NCI-H1092 treated with DMSO at 0.1 percent for 48 hours (cell line): ENCODE data around the gene PDE6B.

Experiments used
- DNase-seq: peaks from one replicate; lab custom pipeline; 2025; lab: John Stamatoyannopoulos, UW

PDE6B gene

GRCh38 chr4:600850-601515 lies 24.4 kb upstream of the PDE6B start:
- no peak for DNase-seq

DNA sequence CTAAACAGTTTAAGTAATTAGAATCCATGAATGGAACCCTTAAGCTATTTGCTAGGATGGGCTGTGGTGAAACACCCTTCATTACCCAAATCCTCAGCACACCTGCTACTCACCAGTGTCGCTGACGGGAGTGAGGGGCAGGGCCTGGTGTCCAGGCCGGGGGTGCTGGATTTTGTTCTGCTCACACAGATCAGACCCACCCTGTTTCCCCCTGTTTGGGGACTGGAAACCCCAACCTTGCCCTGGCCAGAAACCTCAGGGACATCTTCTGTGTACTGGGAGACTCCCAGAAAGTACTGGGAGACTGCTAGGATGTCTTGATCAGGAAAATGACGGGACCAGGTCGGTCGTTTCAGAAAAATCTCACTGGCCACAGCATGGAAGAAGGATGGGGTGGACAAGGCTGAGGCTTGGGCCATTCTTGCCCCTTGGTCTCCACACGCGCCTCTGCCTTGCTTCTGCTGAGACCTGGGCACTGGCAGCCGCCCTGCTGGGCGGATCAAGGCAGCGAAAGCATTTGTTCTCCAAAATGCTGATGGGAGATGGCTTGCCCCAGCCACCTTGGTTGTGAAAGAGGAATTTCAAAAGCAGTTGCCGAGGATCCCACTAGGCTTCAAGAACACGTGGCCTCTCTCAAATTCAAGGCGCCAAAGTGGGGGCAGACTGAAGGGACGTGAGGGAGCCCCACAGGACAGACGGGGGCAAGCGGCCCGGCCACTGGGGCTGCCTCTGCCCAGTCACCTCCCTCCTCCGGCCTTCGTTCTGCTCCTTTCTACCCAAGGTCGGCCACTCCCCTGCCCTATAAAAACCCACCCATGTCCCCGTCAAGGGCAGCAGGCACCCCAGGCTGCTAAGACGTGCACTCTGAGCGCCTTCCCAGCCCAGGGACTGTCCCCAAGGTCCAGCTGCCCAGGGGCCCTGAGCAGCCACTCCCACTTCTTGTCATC lies 23.5 kb upstream of the PDE6B start:
- no peak for DNase-seq

- peak; percentile 61 for DNase-seq
Measured at GRCh38 chr4:602559-602942, 22.8 kb upstream of the PDE6B start.

GRCh38 chr4:604131-604530 lies 21.2 kb upstream of the PDE6B start:
- DNase-seq, result no peak

GRCh38 chr4:605702-606425 lies 19.5 kb upstream of the PDE6B start:
- DNase-seq, result no peak

DNA sequence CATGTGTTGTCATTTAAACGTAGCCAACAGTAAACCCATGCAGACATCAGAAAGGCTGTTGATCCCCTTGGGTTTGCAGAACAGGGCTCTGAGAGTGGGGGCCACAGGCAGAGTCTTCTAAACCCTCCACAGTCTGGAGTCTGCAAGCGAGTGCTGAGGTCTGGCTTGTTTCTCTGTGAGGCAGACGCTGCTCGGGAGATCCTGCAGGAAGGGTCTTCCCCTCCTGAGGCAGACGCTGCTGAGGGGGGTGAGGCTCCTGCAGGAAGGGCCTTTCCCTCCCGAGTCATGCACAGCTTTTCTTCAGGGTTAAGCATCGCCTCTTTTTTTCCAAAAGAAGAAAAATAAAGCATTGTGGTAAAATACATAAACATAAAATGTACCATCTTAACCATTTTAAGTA lies 17.1 kb upstream of the PDE6B start:
- no peak for DNase-seq

GRCh38 chr4:609400-610050 lies 15.8 kb upstream of the PDE6B start:
- no peak for DNase-seq

GRCh38 chr4:610411-611261 lies 14.7 kb upstream of the PDE6B start:
- peak; percentile 59 for DNase-seq

DNA sequence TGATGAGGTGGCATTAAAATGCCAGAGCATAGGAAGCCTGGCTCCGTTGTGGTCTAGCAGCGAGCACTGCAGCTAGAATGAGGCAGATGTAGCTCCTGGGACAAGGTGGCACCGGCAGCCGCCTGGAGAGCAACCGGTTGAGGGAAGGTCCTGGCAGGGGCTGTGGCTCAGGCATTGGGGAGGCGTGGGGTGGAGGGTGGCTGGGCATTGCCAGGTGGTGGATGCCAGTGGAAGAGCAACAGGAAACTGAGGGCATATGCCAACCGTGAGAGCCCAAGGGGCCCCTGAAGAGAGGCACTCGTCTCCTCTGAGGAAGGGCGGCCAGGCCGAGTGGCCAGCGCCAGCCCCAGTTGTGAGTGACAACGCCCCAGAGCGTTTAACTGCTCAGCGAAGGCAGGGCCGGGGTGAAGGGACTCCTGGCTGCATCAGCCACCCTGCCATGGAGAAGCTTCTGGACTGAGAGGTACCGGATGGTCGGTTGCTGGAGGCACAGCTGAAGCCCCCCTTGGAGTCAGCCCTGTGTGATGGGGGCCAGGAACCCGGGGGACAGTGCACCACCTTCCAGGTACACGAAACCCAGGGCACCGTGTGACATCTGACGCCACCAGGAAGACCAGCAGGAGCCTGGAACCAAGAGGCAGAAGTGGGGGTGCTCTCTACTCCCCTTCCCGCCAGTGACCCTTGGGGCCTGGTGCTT lies 13.2 kb upstream of the PDE6B start:
- no peak for DNase-seq

GRCh38 chr4:612749-613125 lies 12.6 kb upstream of the PDE6B start:
- DNase-seq, result no peak

- no peak for DNase-seq
Measured at GRCh38 chr4:613126-613525, 12.2 kb upstream of the PDE6B start.

DNA sequence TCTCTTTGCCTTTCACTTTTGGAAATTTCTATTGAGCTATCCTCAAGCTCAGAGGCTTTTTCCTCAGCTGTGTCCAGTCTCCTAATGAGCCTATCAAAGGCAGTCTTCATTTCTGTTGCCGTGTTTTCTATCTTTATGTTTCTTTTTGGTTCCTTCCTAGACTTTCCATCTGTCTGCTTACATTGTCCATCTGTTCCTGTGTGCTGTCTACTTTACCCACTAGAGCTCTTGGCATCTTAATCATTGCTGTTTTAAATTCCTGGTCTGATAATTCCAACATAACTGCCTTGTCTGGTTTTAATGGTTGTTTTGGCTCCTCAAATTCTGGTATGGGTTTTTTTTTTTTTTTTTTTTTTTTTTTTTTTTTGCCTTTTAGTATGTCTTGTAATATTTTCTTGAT lies 9.3 kb upstream of the PDE6B start:
- no peak for DNase-seq

- DNase-seq, result no peak
Measured at GRCh38 chr4:616911-617643, 8.3 kb upstream of the PDE6B start.

DNA sequence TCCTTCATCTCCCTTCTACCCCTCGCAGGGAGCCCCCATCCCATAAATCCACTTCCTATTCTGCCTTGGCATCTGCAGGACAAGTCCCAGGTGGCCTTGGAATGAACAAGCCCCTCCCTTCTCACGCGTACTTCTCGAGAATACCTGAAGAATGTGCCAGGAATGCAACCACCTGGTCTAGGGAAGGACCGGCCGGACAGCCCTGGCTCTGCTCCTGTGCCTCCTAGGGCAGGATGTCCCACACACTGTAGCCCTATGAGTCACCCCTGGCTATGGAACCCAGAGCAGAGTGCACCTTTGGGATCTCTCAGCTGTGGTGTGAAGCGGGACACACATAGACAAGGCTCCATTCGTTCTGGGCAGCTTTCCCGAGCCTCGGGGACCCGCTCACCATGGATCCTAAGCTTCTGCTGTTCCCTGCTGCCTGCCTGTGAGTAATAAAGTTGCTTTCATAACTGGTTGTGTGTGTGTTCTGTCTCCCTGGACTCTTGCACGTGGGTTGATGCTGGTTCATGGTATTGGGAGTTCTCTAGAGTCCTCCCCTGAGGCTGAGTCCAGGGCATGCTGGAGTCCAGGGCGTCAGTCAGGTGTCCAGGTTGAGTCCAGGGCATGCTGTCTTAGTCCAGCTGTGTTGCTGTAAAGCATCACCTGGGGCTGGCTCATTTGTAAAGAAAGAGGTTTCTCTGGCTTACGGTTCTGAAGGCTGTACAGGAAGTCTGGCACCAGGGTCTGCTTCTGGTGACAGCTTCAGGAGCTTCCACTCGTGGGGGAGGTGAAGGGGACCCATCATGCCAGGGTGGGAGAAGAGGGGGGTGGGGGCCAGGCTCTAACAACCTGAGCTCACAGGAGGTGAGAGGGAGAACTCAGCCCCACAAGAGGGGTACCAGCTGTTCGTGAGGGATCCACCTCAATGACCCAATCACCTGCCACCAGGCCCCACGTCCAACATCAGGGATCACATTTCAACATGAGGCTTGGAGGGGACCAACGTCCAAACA lies 7.4 kb upstream of the PDE6B start:
- DNase-seq, result no peak

DNA sequence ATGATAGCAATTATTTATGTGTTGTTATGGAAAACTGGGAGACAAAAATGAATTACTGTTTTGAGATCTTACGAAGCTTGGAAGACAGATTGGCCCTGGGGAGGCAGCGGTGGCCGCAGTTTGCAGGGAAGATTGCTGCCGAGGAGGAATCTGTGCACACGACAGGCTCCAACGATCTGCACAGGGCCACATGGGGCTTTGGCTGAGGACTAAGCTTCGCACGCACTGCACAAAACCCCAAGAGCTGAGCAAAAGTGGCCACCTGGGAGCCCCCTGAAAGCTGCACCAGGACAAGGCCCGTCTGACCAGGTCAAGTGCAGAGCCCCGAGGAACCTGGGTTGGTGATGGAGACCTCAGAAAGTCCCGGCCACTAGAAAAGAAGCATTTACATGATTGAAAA lies 5.2 kb upstream of the PDE6B start:
- no peak for DNase-seq

- no peak for DNase-seq
Measured at GRCh38 chr4:620851-621261, 4.5 kb upstream of the PDE6B start.

- DNase-seq, result no peak
Measured at GRCh38 chr4:621296-622070, 3.9 kb upstream of the PDE6B start.
